ENCODE measurements around the gene JAGN1.
"Not testable (repeated sequence)": the region's sequence is repeated elsewhere in the genome, so short reads cannot be mapped to it uniquely, and the experiment has no call there.

JAGN1 gene

DNA sequence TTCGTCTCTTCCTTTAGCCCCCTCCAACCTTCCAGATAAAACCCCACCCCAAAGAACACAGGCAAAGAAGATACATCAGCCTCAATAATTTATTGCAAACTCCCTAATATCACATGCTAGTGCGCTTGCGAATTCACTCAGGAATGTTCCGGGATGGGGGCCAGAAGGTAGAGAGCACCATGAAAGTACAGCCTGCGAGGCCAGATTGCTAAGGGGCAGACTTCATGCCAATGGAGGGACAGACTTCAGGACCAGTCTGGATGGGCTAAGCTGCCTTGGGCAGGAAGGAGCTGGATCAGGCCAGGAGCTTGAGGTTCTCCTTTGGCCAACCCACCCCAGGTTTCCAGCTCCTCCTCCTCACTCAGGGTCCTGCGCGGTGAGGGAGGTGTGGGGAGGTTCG, 23.8 kb upstream of the JAGN1 start:
- no peak for DNase-seq (ENCODE audit: low read depth in 1 of 2, low spot score in 1 of 2)

DNA sequence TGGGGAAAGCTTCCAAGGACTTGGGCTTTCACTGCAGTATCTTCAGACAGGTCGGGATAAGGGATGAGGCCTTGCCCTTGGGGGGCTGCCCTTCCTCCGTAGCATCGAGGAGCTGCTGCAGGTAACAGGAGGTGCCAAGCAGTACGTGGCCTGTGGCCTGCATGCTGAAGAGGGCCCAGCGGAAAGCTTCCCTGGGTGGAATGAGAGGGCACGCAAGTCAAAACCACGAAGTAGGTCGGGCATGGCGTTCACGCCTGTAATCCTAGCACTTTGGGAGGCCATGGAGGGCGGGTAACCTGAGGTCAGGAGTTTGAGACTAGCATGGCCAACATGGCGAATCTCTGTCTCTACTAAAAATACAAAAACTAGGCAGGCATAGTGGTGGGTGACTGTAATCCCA, 23.3 kb upstream of the JAGN1 start:
- DNase-seq (ENCODE audit: low read depth in 1 of 2, low spot score in 1 of 2), result no peak

- no peak for DNase-seq (ENCODE audit: low read depth in 1 of 2, low spot score in 1 of 2)
Observed at GRCh38 chr3:9869955-9870354, 20.5 kb upstream of the JAGN1 start.

GRCh38 chr3:9870978-9871377, 19.4 kb upstream of the JAGN1 start:
- DNase-seq (ENCODE audit: low read depth in 1 of 2, low spot score in 1 of 2), result no peak

- not testable (repeated sequence) for DNase-seq (ENCODE audit: low read depth in 1 of 2, low spot score in 1 of 2)
Observed at GRCh38 chr3:9872067-9872466, 18.3 kb upstream of the JAGN1 start.

DNA sequence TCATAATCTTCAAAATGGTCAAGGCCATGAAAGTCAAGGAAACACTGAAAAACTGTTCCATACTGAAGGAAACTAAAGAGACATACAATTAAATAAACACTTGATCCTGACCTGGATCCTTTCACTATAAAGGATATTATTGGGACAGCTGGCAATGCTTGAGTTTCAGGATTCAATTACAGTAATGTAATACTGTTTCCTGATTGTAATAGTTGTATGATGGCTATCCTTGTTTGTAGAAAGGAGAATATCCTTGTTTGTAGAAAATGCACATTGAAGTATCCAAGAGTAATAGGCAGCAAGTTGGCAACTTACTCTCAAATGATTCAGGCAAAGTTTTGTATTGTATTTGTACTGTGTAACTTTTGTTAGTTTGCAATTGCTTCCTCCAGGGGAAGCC, 15.0 kb upstream of the JAGN1 start:
- no peak for DNase-seq (ENCODE audit: low read depth in 1 of 2, low spot score in 1 of 2)

- DNase-seq (ENCODE audit: low read depth in 1 of 2, low spot score in 1 of 2), result not testable (repeated sequence)
Observed at GRCh38 chr3:9876255-9876654, 14.2 kb upstream of the JAGN1 start.

GRCh38 chr3:9876991-9877390, 13.4 kb upstream of the JAGN1 start:
- DNase-seq (ENCODE audit: low read depth in 1 of 2, low spot score in 1 of 2), result no peak

- DNase-seq (ENCODE audit: low read depth in 1 of 2, low spot score in 1 of 2), result no peak
Observed at GRCh38 chr3:9878700-9879099, 11.7 kb upstream of the JAGN1 start.

DNA sequence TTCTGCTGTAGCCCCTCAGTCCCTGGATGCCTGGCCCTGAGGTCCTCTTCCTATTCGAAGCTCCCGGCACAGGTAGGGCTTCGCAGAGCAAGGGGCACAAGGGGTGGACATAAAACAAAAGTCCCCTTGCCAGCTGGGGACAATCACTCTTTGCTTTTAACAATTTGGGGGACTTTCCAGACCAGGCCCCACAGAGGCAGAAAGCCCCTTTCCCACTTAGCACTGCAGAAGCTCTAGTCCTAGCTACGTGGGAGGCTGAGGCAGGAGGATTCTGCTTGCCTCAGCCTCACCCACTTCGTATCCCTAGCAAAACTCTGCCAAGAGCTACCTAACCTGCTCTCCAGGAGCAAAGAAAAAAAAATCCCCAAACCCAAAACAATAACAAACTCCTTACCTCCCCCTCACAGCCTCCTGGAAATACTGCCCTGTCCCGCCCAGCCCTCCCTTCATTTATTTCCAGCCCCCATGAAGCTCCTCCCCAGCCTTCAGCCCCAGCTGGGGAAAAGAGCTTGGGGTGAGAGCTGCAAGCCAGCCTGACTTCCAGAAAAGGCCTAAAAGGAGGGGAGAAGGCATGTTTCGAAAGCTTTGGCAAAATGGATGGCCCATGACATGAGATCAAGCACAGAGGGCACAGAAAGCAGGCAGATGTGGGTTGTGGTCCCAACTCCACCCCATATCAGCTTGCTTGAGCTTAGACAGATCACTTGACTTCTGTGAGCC, 10.4 kb upstream of the JAGN1 start, which contains the start of gene CIDEC:
Gene CIDEC, minus strand, starts transcription at position 424 of the 720 bp plus-strand sequence. CDS start 1,767 bp downstream, outside the sequence.
- DNase-seq (ENCODE audit: low read depth in 1 of 2, low spot score in 1 of 2), result no peak

DNA sequence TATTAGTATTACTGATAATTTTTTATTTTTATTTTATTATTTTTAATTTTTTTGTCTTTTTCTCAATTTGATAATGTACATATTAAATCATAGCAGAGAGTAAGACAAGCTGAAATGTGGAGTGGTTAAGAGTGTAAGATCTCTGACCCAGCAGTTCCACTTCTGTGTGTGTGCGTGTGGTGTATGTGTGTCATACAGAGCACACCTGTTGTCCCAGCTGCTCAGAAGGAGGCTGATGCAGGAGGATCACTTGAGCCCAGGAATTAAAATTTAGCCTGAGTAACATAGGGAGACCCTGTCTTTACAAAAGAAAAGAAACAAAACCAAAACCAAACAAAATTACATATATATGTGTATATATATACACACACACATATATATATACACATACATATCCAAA, 9.0 kb upstream of the JAGN1 start:
- no peak for DNase-seq (ENCODE audit: low read depth in 1 of 2, low spot score in 1 of 2)

DNA sequence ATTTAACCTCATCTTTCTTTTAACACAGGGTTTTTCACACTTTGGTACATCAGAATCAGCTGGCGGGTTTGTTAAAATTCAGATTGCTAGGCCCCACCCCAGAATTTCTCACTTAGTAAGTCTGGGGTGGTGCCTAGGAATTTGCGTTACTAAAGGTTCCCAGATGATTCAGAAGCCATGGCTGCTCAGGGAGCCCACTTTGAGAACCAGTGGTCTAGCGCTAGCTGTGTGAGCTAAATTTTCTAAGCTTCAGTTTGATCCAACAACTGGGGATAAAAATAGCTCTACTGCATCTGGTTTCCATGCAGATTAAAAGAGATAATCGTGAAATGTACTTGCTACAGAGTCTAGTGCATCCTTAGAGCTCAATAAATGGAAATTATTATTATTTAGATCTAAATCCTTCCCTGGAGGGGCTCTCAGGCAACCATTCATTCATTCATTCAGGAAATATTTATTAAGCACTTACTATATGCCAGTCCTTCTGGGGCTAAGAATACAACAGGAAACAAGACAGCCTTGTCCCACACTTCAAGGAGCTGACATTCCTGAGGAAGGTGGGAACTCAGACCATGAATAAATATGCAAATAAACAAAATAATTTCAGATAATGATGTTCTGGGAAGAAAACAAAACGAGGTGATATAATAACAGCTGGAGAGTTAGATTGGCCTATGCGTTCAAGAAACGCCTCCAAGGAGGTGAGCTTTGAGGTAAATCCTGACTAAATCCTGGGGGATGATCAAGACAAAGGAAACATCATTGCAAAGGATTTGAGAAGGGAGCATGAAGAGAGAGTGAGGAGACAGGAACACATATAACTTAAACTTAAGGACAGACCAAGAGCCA, 6.5 kb upstream of the JAGN1 start:
- DNase-seq (ENCODE audit: low read depth in 1 of 2, low spot score in 1 of 2), result no peak

- DNase-seq (ENCODE audit: low read depth in 1 of 2, low spot score in 1 of 2), result no peak
Observed at GRCh38 chr3:9884555-9885165, 5.8 kb upstream of the JAGN1 start.

GRCh38 chr3:9886328-9886727, 4.1 kb upstream of the JAGN1 start:
- DNase-seq (ENCODE audit: low read depth in 1 of 2, low spot score in 1 of 2), result no peak

GRCh38 chr3:9887480-9887879, 2.9 kb upstream of the JAGN1 start:
- no peak for DNase-seq (ENCODE audit: low read depth in 1 of 2, low spot score in 1 of 2)

DNA sequence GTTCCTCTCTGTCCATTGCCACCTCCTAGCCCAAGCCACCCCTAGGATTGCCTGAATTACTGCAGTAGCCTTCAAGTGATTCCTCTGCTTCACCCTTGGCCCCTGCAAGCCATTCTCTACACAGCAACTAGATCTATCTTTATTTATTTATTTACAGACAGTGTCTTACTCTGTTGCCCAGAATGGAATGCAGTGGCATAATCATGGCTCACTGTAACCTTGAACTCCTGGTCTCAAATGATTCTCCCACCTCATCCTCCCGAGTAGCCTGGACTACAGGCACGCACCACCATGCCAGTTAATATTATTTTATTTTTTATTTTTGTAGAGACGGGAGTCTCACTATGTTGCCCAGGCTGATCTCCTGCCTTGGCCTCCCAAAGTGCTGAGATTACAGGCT, 1.9 kb upstream of the JAGN1 start:
- DNase-seq (ENCODE audit: low read depth in 1 of 2, low spot score in 1 of 2), result no peak

DNA sequence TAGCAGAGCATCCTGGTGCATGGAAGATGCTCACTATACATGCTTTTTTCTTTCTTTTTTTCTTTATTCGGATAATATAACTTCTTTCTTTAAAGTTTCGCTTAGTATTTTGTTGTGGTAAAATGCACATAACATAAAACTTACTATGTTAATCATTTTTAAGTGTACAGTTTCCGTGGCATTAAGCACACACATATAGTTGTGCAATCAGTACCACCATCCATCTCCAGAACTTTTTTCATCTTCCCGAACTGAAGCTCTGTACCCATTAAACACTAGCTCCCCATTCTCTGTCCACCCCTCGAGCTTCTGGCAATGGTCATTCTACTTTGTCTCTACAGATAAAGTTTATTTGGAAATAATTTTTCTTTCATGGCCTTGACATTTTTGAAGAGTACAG, 1.0 kb upstream of the JAGN1 start:
- no peak for DNase-seq (ENCODE audit: low read depth in 1 of 2, low spot score in 1 of 2)

DNA sequence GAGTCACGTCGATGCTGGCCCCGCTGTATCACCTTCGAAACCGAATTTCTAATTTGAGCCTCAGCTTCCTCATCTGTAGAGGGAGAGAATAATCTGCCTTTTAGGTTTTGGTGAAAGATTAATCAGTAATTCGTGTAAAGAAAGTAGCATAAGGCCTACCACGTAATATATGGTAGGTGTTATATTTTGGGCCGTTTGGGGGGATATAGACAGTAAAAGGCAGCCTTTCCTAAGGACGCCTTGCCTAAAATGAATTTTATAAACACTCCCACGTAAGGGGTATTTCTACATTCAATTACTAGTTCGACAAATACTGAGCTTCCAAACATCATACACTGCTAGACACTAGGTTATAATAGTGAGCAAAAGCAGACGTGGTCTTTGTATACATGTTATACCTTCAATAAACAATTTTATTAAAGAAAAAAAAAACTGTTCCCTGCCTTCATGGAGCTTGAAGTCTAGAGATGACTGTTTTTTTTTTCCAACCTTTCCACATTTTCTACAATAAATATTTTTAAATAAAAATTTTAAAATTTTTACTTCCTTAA, 737 bp downstream of the JAGN1 start:
- no peak for DNase-seq (ENCODE audit: low read depth in 1 of 2, low spot score in 1 of 2)

DNA sequence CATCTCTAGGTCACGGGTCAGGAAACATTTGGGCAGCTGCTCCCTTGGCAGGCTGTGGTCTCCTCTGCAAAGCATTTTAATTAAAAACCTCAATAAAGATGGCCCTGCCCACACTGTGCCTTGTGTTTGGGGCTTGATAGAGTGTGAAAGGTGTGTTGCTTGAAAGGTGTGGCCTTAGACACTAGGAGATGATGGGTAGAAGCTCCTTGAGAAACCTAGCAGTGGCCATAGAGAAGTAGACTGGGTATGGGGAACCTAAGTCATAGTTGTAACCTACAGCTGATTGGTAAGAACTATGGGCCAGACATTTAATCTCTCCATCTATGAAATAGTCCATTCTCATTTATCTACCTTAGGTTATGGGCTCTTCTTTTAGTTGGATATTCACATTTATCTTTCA, 3.3 kb downstream of the JAGN1 start:
- DNase-seq (ENCODE audit: low read depth in 1 of 2, low spot score in 1 of 2), result no peak

- not testable (repeated sequence) for DNase-seq (ENCODE audit: low read depth in 1 of 2, low spot score in 1 of 2)
Observed at GRCh38 chr3:9895715-9896114, 5.3 kb downstream of the JAGN1 start.

DNA sequence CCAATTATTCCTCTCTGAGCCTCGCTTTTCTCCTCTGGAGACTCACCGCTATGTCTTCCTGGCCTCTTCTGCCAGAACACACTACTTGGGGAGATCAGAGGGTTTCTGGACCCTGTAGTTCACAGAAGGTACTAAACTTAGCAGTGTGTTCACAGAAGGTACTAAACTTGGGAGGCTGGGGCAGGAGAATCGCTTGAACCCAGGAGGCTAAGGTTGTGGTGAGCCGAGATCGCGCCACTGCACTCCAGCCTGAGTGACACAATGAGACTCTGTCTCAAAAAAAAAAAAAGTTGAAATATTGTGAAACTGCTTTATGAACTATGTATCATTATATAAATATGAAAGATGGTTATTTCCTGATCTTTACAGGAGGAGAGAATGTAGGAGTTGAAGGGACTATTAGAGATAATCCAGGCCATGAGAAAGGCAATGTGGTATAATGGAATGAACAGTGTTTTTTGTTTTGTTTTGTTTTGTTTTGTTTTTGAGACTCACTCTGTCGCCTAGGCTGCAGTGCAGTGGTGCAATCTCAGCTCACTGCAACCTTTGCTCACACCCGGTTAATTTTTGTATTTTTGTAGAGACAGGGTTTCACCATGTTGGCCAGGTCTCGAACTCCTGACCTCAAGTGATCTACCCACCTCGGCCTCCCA, 6.5 kb downstream of the JAGN1 start:
- not testable (repeated sequence) for DNase-seq (ENCODE audit: low read depth in 1 of 2, low spot score in 1 of 2)
